GM12865 (cell line): ENCODE data around the gene ITGAD.

ENCODE experiments used
- DNase-seq: peaks from one replicate; pipeline ENCODE4 v3.0.0; 2010; ENCODE audit warnings: low read depth
- H3K4me3 ChIP-seq: 2 replicates; pipeline ENCODE4 v1.5.1; 2011; ENCODE audit warnings: mild to moderate bottlenecking, low read depth, low read length, control low read depth
- TF ChIP-seq, protein P1 (sequence below): IDR thresholded peaks from 2 replicates; pipeline ENCODE4 v1.5.1; 2011; ENCODE audit warnings: low read length, control low read depth, low read depth, inconsistent platforms; ENCODE audit not compliant: insufficient read depth; ENCODE audit errors: missing control alignments

The ITGAD gene

DNA sequence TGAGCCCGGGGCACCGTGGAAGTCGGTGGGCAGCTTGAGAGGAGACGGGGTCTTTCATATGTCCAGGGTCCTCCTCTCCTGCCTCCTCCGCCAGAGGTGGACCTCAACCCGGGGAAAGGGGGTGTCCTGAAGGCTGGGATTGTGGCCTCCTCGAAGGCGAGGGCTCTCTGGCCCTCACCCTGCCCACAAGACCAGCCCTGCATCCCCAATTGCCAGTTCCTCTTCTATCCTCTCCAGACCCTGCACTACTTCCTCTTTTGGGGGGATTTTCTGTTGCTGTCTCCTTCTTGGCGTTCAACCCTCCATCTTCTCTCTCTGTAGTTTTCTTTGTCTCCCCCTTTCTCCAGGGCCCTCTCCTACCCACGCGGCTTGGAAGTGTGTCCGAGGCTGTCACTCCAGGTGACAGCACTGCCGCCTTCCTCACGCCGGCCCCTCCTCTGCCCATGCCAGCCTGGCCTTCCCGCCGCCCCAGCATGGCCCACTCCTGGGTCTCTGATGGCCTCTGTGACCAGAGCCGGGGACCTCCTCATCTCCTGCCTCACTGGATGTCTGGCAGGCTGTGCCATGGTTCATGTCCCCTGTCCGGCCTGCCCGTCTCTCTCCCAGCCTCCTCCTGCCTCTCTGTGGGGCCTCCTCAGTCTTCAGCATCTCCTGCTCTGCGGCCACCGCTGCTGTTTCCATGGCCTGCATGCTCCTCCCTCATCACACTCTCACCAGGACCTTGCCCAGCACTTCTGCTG lies 40.6 kb upstream of the ITGAD start:
- peak; percentile 29 for DNase-seq
- no peak overlapping the region for H3K4me3 ChIP-seq
- TF ChIP-seq, protein P1, sequence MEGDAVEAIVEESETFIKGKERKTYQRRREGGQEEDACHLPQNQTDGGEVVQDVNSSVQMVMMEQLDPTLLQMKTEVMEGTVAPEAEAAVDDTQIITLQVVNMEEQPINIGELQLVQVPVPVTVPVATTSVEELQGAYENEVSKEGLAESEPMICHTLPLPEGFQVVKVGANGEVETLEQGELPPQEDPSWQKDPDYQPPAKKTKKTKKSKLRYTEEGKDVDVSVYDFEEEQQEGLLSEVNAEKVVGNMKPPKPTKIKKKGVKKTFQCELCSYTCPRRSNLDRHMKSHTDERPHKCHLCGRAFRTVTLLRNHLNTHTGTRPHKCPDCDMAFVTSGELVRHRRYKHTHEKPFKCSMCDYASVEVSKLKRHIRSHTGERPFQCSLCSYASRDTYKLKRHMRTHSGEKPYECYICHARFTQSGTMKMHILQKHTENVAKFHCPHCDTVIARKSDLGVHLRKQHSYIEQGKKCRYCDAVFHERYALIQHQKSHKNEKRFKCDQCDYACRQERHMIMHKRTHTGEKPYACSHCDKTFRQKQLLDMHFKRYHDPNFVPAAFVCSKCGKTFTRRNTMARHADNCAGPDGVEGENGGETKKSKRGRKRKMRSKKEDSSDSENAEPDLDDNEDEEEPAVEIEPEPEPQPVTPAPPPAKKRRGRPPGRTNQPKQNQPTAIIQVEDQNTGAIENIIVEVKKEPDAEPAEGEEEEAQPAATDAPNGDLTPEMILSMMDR = no peak

DNA sequence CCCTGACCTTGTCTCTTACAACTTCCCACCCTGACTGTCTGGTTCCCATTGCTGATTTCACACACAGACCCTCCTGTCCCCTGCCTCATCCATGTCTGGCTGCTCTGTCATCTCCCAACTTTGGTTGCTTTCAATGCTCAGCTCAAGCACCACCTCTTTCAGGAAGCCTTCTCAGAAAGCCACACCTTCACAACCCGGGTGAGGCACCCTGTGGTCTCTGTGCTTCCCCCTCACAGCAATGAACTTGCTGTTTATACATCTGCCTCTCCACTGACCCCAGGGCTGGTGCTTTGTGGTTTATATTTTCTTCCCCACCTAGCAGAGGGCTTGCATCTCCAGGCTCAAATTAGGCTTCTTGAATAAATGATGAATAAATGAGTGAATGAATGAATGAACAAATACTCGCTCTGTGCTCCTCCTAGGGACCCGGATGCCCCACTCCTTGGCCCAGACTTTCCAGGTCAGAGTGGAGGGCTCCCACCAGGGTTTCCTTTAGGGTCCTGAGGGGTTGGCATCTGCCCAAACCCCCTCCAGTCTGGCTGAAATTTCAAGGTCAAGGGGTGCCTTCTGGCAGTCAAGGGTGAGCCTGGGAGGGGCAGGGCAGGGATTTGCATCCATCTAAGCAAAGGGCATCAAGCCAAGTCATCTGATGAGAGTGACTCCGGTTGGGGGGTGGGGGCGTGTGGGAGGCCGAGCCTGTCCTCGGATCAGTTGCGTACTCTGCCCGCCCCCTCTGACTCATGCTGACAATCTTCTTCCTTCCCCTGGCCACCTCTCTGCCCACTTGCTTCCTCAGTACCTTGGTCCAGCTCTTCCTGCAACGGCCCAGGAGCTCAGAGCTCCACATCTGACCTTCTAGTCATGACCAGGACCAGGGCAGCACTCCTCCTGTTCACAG lies 38.5 kb upstream of the ITGAD start, which contains the start of gene ITGAX:
Gene ITGAX, plus strand, starts transcription at position 783 of the 898 bp plus-strand sequence. Its CDS starts 79 bp downstream, at position 862.
- H3K4me3 ChIP-seq = peak within 1 kb of the TSS; percentile 13; the same call in 1 of the 2 replicates
- peak; percentile 80 for DNase-seq
- TF ChIP-seq, protein P1 = no peak

DNA sequence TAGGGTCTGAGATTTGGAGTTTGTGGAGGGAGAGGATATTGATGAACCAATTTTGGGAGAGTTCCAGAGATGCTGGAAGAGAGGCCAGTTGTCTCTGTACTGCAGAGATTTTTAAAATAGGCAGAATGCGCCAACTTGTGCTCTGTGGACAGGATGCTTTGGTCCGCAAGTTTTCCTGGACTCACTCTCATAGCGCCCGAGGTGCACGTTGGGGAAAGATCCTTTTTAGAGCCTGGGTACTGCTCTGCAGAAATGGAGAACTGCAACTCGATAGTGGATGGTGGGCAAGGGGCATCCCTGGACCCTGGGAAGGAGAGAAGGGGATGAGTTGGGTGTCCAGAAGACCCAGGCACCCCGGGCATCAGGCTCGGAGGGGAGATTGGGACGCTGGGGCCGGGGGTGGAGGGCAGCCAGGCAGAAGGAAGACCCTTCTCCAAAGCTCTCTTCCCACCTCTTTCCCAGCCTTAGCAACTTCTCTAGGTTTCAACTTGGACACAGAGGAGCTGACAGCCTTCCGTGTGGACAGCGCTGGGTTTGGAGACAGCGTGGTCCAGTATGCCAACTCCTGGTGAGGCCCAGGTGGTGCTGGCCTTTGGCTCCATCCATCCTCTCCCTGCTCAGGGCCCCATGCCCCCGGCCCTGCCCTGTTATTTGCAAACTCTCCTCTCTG lies 37.6 kb upstream of the ITGAD start:
- peak overlapping the region; percentile 12; the same call in 1 of the 2 replicates for H3K4me3 ChIP-seq
- TF ChIP-seq, protein P1 = no peak
- DNase-seq = no peak

DNA sequence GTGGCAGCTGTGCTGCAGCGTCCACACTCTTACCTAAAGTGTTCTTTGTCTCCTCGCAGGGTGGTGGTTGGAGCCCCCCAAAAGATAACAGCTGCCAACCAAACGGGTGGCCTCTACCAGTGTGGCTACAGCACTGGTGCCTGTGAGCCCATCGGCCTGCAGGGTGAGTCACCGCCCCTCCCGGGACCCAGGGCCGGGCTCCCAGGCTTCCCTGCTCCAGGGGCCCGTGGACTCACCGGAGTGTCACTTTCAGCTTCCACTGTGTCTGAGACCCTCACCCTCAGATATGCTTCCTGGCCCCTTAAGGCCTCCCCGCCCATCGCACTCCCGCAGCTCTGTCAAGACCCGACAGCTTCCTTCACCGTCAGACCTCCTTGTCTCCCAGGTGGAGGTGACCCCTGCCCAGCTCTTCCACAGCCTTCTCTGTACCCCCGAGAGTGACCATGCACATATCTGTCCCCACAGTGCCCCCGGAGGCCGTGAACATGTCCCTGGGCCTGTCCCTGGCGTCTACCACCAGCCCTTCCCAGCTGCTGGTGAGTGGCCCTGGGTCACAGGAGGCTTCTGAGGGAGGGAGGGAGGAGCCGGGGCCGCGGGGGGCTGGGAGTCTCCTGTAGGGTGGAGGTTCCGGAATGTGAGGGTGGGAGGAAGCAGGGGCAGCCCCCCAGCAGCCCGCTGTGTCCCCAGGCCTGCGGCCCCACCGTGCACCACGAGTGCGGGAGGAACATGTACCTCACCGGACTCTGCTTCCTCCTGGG lies 36.4 kb upstream of the ITGAD start:
- TF ChIP-seq, protein P1 = no peak
- no peak overlapping the region for H3K4me3 ChIP-seq
- DNase-seq = no peak

DNA sequence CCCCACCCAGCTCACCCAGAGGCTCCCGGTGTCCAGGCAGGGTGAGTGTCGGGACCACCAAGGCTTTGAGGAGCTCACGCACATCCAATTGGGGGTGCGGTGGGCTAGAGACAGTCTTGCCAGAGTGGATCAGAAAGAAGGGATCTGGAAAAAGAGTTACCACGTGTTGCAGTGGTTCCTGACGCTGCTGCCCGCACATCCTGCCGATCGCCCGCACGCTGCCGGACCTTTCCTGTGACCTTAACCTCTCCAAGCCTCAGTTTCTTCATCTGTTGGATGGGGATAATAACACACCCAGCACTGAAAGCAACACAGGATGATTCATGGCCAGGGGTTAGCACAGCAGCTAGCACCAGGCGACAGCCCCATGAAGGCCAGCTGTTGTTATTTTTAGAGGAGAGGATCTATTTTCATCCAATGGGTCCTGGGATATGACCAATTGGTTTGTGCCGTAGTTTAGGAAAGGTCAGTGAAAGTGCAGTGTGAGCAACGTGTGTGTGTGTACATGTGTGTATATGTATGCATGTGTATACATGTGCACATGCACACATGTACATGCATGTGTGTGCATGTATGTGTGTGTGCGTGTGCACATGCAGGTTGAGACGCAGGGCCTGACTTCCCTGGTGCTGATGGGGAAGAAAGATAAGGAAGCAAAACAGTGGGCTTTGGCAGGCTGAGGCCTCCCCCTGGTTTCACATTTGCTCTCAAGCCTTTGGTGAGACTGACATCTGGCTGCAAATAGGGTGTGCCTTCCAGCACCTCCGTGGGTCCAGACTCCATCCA lies 35.6 kb upstream of the ITGAD start:
- DNase-seq = no peak
- H3K4me3 ChIP-seq = no peak overlapping the region
- TF ChIP-seq, protein P1 = no peak

DNA sequence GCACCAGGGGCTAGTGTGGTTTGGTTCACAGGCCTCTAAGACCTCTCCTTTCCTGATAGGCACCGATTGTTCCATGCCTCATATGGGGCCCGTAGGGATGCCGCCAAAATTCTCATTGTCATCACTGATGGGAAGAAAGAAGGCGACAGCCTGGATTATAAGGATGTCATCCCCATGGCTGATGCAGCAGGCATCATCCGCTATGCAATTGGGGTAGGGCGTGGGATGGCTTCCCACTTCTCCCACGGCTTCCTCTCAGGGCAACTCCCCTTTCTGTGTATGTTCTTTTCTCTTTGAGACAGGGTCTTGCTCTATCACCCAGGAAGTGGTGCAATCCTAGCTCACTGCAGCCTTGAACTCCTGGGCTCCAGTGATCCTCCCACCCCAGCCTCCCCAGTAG lies 32.9 kb upstream of the ITGAD start:
- DNase-seq = no peak
- H3K4me3 ChIP-seq = no peak overlapping the region
- TF ChIP-seq, protein P1 = no peak
